GM19397 (cell line): ENCODE data around the gene OR6N2.

Experiments used
- ATAC-seq: cut with Tn5 transposase; IDR thresholded peaks from one replicate; pipeline ENCODE4 v1.9.1; 2021; ENCODE audit warnings: mild to moderate bottlenecking, moderate library complexity; ENCODE audit not compliant: unreplicated experiment

The OR6N2 gene

GRCh38 chr1:158754420-158754819 is 26.6 kb downstream of the OR6N2 start, which contains the start of gene OR6K6:
TSS of gene OR6K6 (plus strand) at chr1:158754720. CDS start at chr1:158754888, 168 bp downstream.
- no peak for ATAC-seq

GRCh38 chr1:158752155-158752712 is 28.8 kb downstream of the OR6N2 start:
- ATAC-seq, result no peak

- no peak for ATAC-seq
Observed at GRCh38 chr1:158735848-158736247, 45.2 kb downstream of the OR6N2 start.

GRCh38 chr1:158732524-158732923 is 48.5 kb downstream of the OR6N2 start:
- no peak for ATAC-seq

GRCh38 chr1:158731707-158732106 is 49.3 kb downstream of the OR6N2 start:
- ATAC-seq, result no peak

- ATAC-seq, result no peak
Observed at GRCh38 chr1:158730453-158730852, 50.6 kb downstream of the OR6N2 start.

GRCh38 chr1:158728510-158729225 is 52.3 kb downstream of the OR6N2 start:
- no peak for ATAC-seq

- ATAC-seq, result no peak
Observed at GRCh38 chr1:158724442-158724841, 56.6 kb downstream of the OR6N2 start.
